Stimulated activated CD4-positive, alpha-beta T cell treated with anti-CD3 and anti-CD28 coated beads, Interleukin-15, amount 100 ng/mL, for 1 hour (primary cell): ENCODE data around the gene STPG1.
A peak's percentile ranks its signal among the peaks of the same experiment; 100 is the strongest.

Source experiments
- DNase-seq, 2 donors: peaks; one replicate each; pipeline ENCODE4 v3.0.0-alpha.2; 2020; ENCODE audit warnings: low read depth in 1 of 2, low spot score in 1 of 2

Gene STPG1

DNA sequence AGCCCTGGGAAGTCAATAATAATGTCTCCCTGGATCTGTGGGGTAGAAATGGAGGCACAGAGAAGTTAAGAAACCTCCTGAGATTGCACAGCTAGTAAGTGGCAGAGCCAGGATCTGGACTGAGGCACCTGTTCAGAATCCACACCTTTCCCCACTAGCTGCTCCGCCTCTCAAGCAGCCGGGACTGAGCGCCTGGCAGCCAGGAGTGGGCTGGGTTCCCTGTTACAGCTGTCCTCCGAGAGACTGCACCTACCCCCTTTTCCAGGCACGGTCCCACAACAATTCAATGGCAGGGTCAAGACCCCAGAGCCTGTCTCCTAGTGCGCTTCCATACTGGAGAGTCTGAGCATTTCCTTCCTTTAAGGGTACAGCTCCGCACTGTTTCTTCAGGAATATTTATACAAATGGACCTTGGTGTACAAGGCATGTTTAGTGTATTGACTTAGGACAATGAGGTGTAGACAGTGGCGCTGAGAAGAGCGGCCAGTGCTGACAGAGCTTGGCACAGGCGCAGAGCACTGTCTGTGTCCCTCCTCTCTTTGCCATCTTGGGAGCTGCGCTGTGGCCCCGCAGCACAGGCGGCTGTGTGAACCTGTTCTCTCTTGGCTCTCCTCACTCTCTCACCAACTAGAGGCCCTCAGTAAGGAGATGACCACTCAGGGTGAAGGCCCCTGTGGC is 70.0 kb downstream of the STPG1 start:
- no peak for DNase-seq

DNA sequence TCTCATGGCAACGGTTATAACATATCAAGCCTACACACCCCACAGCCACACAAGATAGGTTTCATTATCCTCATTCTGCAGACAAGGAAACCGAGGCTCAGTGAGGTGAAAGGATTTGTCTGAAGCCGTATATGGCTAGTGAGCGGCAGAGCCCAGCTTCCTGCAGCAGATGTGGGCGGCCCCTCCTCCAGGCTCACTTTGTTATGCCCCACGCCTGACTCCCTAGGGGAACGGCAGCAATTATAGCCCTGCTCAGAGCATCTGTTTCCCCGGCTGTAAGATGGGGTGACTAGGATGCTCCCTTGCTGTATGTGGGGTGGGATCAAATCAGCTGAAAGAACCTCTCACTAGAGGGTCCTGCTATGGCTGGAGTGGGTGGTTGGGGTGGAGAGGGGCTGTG is 72.3 kb downstream of the STPG1 start:
- DNase-seq = no peak

DNA sequence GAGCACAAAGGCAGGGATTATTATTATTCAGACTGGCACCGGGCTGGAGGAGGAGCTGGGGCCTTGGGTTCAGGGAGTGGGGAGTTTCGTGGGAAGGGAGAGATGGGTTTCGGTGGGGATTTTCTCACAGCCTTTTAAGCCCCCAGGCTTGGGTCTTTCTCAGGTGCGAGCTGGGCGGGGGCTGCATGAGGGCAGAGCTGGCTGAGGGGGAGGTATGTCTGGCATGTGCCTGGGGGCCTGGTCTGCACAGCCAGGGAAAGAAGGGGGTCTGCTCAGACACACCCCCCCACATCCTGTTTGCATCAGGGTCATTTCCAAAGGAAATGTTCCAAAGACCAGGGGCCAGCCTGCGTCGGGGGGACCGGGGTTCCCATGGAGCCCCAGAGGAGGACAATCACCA is 72.8 kb downstream of the STPG1 start:
- no peak for DNase-seq

DNA sequence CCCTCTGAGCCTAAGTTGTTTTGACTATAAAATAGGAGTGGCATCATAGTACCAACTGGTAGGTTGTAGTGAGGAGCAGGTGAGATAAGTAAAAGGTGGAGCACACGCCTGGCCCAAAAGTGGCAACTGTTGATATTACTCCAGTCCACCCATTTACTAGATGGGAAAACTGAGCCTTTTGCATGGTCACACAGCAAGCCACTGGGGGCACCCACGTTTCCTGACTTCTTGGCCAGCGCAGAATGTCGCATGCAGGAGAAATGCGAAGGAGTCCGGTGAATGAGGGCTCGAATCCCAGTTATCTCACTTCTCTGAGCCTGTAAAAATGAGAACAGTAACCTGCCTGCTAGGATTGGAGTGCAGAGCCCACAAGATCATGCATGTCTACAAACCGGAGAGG is 73.6 kb downstream of the STPG1 start:
- DNase-seq = no peak

DNA sequence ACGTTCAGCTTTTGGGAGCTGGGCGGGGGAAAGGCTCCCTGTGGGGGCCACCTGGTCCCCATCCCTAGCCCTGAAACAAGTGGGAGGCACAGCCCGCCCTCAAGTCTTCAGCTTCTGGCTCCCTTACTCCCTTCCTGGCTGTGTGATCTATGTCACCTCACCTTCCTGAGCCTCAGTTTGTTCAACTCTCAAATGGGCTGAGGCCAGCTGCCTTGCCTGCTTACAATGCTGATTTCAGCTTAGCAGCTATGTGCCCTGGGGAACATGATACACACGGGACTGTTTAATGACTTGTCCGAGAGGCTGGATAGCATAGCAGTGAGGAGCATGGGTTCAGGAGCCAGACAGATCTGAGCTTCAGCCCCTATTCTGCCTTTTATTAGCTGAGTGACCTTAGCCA is 75.1 kb downstream of the STPG1 start:
- DNase-seq = no peak

DNA sequence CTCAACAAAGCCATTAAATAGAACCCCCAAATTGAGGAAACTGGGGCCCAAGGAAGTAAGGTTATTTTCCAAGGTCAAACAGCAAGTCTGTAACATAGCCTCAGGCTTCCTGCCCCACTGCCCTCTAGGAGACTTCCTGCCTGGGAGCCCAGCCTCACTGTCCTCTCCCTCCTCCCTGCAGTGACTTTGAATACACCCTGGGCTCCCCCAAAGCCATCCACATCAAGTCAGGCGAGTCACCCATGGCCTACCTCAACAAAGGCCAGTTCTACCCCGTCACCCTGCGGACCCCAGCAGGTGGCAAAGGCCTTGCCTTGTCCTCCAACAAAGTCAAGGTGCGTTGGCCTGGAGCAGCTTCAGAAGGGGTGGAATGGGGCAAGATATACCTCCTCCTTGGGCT is 76.1 kb downstream of the STPG1 start:
- no peak for DNase-seq

DNA sequence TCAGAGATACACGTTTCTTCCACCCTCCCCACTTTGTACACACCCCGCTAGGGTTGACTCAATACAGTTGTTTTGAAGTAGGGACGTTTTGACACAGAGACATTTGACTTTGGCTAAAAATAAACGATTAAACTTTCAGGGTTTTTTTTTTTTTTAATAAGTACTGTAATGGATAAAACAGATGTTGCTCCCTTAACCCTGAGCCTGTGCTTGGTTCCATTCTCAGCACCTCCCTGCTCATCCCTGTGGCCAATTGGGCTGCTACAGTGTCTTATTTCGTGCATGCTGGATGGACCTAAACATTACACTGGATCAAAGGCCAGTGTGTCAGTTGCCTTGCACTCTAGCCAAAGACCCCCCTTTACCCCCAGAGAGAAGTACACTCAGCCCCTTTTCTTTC is 77.5 kb downstream of the STPG1 start:
- DNase-seq = no peak

DNA sequence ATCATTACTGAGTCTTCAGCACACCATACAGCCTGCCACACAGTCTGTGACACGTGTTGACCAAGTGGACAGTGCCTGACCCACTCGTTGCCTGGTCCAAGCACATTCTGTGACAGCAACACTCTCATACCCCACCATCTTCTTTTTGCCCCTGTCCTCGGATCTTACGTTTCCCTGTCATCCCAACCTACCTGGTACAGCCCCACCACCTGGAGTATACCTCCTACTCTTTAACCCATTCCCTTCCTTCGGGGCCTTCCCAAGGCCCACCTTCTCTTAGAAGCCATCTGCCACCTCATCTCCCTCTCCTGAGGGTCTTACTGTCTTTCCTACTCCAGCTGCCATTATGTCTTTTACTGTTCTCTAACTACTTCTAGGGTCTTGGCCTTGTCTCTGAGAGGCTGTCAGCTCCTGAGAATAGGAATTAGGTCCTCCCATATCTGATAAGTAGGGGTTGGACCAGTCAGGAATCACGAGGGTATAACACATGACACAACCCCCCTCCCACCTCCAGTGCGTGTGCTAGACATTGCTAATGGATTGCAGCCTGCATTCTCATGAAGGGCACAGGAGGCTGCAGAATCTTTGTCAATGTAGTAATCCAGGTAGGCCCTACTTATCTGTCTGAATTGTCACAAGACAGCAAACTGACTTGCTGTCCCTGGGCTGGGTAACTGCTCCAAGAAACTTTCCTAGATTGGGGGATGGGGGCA is 81.5 kb downstream of the STPG1 start:
- no peak for DNase-seq

DNA sequence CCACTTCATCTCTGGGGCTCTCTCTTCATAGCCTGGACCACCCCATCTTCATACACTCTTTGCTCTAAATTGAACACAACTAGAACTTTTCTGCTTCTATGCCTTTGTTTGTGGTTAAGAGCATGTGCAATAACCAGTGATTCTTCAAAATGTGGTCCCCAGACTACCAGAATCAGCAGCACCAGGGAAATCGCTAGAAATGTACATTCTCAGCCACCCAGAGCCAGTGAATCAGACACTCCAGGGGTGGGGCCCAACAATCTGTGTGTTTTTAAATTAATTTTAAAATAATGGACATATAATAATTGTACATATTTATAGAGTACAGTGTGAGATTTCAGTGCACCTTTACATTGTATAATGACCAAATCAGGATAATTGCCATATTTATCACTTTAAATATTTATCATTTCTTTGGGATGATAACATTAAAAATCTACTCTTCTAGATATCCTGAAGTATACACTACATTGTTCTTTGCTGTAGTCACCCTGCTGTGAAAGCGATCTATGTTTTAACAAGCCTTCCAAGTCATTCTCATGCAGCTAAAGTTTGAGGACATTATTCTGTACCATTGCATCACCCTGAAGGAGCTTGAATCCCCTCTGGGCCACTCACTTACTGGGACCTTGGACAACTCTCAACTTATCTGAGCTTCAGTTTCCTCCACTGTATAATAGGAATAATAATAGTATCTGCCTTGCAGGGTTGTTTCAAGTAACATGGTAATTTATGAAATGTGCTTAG is 83.6 kb downstream of the STPG1 start:
- no peak for DNase-seq

DNA sequence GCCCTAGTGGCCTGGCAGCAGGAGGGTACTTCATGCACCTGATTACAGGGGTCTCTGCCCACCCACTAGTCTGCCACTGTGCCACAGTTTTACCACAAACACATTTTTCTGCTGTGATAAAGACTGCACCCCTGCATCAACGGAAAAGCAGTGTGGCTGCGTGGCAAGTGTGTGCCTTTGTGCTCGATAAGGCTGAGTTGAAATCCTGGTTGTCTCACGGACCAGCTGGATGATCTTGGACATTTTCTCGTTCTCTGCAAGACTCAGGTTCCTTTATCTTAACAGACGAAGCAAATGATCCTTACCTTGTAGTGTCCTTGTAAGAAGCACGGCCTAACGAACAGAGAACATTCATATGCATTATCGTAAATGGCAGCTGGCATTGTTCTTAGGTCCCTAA is 84.3 kb downstream of the STPG1 start:
- no peak for DNase-seq

DNA sequence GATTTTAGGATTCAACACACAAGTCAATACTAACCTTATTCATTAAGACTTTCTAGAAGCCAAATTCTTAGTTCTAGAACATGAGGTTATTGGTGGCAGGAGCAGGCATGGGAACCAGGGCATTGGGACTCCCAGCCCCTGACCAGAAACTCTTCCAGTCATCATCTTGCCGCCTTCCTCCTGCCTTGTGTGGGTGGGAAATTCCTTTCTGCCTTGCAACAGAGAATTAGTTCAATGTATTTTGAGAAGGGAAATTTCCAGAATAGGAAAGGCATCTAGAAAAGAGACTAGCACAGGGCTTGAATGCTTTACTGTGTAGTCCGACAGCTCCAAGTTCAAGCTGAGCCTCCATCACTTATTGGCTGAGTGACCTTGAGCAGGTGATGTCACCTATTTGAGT is 85.7 kb downstream of the STPG1 start:
- DNase-seq = no peak

DNA sequence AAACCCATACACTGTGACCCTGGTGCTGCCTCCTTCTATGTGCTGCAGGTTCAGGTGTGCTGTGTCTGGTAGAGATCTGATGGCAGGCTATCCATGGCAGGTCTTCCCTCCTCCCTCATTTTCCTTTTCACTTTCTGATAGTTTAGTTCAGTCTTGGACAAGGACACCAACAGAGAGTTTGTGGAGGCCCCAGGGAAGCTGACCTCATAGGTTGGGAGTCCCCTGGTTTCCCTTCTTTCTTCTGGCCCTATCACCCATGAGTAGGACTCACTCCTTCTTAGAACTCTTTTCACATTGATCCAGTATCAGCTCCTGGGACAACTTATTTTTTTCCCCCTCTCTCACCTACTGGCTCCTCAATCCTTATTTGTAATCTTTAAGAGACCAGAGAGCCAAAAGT is 86.1 kb downstream of the STPG1 start:
- no peak for DNase-seq

DNA sequence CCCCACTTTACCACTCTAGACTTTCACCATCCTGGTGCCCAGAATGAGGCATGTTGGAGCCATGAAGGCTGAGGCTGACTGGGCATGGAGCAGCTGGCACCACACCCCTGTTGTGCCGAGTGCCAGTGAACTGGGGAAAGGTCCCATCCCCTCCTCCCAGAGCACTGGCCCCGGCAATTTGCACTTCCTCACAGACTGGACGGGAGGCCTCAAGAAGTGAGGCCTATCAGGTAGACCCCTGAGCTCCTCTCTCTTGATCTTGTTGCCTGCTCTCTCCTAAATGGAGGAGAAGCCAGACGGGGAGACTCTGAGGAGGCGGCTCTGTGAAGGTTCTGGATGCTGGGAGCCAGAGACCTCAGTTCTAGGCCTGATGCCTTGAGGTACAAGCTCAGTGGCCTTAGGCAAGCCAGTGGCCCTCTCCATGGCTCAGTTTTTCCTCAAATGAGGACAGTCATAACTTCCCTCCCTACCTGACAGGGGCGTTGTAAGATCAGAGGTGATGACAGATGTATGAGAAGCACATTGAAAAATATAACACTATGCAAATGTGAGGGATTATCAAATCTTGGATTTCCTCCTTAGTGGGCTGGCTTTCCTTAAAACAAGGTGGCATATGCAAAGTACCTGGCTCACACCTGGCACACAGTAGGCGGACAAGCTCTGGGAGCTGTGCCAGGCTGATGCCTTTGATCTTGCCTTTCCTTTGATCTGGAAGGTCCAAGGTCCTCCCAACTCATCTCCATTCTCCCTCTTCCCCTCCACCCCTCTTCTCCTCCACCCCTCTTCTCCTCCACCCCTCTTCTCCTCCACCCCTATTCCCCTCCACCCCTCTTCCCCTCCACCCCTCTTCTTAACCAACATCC is 87.8 kb downstream of the STPG1 start:
- no peak for DNase-seq

DNA sequence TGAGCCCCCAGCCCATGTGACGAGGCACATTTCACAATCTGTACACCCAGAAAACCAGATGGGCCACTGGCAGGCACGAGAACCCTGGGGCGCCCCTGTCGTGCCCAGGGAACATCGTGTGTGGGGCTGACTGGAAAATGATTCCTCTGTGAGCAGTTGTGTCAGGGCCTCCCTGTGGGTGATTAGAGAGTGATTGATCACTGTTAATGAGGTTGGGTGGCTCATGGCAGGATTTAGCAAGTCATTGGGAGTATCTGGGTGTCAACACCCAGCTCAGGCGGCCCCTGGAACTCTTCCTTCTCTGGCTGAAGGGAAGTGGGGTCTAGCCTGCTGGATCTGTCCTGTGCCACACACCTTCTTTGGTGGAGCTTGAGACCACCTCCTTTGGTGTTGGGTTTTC is 88.7 kb downstream of the STPG1 start:
- no peak for DNase-seq

DNA sequence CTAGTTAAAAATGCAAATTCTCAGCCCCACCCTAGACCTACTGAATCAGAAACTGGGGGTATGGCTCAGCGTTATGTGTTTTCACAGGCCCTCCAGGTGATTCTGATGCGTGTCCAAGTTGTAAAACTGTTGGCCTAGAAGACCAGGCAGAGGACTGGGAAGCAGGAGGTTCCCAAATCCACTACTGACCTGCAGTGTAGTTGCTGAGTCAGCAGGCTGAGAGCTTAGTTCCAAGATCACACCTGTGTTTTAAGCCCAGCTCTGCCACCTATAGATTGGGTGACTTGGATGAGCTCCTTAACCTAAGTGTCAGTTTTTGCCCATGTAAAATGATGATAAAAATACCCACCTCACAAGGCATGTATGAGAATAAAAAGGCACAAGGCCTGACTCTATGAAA is 90.3 kb downstream of the STPG1 start:
- no peak for DNase-seq

DNA sequence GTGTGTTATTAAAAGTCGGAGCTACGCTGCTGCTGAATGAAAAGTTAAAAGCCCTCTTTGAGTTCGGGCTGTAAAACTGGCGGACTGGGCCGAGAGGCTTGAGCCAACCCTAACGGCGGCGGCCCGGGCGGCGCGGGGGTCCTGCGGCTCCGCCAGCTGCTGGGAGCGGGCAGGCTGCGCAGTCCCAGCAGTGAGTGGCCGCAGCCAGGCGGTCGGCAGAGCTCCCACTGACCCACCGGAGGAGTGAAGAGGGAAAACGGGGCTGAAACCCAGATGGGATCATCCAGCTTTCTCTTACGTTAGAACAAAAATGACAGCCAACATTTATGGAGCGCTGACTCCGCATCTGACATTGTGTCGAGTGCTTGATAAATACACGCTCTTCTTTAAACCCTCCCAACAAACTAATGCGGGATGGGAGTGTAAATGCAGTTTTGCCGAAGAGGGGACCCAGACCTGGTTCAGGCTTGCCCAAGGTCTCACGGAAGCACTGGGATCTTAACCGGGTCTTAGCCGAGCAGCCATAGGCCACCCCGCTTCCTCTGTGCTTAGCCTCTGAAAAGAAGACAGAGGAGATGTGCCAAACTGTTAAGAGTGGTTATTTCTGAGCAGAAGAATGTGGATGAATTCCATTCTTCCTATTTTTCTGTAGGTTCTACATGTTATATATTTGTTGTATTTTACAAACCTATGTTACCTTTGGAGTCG is 91.0 kb downstream of the STPG1 start:
- DNase-seq = no peak

DNA sequence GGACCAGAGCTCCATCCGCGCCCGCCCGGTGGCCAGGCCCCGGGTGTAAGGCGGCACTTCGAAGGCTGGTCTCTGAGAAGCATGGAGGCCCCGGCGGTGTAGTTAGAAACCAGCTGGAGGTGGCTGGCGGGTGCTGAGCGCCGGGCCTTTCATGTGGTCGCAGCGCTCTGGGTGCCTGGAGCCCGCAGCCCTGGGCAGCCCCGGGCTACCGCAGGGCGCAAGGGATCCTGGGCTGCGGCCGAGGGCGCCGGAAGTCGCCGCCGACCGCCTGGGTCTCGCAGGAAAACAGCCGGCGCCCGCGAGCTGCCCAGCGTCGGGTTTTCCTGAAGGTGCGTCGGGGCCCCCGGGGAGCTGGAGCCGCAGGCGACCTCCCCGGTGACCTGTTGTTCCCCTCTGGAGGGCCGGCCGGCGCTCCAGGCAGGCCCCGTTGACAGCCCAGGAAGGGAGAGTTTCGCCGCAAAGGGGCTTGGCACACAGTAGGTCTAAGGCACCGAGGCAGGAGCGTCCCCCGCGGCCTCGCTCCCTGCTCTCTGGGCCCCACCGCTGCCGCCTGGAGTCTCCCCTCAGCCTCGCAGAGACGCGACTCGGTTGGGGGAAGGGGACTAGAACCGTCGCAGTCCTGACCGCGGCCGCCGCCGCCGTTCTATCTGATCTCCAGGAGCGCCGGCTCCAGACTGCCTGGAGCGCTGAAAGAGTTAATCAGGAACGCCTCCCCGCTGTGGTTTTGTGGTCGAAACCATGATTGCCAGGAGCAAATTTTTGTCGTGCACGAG is 91.7 kb downstream of the STPG1 start:
- DNase-seq = peak; percentile 18 to 34

DNA sequence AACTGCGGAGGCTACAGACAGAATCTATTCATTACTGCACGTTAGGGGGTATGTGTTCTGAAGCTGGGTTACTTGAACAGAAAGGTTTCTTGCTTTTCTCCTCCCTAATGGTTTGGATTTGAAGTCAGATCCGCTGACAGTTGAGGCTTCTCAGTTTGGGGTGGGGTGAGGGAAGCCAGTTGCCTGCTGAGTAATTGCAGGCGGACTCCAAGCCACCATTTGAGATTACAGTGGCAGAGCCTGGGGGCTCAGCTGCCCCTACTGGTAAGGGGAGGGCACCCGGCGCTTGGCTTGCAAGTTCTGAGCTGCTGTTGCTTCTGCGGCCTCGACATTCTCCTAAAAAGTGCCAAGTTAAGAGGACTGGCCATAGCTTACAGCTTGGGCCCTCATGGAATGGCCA is 92.5 kb downstream of the STPG1 start:
- no peak for DNase-seq

DNA sequence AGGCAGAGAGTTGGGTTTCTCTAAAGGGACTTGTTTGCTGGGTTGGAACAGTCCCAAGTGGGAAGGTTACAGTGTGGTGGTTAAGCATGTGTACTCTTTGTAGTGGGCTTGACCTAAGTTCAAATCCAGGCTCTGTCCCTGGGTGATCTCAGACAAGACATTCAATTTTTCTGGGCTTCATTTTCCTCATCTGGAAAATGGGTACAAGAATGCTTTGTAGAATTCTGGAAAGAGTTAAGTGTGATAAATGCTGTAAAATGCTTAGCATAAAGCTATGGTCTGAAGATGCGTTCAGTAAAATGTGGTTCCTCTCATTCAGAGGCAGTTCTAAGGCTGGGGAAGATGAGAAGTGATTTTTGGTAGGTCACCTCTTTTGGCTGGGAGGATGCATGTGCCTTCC is 93.6 kb downstream of the STPG1 start:
- DNase-seq = no peak

DNA sequence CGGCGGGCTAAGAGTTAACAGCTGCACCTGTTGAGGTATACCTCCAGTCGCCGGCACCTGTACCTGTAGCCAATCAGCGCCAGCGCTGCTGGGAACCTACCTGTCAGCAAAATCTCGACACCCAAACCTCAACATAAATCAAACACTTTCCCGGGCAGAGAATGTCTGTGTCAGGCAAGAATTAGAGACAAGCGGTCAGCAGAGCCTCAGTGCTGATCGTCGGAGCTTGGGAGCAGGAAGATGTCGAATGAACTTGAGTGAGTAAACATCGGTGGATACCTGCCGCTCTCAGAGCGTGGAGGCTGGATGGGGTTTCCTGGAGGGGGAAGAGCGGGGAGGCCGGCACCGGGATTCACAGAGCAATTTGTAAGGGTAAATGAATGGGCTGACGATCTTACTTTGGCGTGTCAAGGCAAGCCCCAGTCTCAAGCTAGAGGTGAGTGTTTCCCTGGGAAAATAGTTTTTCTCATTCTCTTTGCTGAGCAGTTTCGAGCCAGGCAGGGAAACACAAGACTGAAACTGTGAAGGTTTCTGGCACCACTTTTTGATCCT is 94.2 kb downstream of the STPG1 start, which contains the start of gene GRHL3:
Gene GRHL3 (plus strand): TSS at position 46 of the 552 bp plus-strand sequence. CDS start 195 bp downstream, at position 241.
- DNase-seq = no peak
